ENCODE results near the gene DDX42.
"Not testable (repeated sequence)": the region's sequence is repeated elsewhere in the genome, so short reads cannot be mapped to it uniquely, and the experiment has no call there.

The DDX42 gene

DNA sequence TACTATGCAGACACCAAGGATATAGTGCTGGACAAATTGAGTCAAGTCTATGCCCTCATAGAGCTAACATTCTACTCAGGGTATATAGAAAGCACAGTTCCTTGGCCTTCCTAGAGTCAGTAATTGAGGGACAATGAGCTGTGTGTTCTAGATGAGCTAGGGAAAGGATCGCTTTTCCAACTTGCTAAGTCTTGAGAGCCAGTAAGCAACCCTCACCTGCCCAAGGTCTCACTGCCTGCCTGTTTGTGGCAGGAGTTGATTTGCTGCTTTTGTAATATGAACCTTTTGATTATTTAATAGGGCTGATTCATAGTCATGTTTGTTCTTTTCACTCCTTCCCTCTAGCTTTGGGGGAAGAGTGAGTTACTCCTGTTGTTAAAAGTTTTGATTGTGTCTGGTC is 6.5 kb downstream of the DDX42 start:
- DNase-seq: no peak

DNA sequence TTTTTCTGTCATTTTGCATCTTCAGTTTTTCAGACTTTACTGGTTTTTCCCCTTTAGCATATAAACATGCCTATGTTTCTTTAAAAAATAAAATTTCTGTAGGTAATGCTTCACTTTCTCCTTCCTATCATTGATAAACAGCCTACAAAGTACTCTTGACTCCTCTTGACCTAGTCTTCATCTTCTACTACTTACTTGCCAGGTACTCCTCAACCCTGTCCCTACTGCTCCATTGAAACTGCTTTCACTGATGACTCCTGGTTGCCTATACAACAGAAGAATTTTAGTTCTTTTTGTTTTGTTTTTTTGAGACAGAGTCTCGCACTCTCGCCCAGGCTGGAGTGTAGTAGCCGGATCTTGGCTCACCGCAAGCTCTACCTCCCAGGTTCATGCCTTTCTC is 7.0 kb downstream of the DDX42 start:
- DNase-seq: no peak

DNA sequence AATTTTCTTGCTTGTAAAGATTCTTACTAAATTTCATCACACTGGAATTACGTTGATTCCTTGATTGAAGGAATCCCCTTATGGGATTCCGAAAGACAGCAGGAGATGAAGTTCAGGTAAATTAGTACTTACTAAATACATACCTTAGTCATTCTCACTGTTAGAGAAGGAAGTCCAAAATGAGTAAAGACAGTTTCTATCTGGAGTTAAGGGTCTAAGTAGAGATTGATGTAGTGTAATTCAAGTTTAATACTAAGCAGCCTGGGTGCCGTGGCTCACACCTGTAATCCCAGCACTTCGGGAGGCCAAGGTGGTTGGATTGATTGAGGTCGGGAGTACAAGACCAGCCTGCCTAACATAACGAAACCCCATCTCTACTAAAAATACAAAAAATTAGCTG is 9.6 kb downstream of the DDX42 start:
- DNase-seq: no peak

DNA sequence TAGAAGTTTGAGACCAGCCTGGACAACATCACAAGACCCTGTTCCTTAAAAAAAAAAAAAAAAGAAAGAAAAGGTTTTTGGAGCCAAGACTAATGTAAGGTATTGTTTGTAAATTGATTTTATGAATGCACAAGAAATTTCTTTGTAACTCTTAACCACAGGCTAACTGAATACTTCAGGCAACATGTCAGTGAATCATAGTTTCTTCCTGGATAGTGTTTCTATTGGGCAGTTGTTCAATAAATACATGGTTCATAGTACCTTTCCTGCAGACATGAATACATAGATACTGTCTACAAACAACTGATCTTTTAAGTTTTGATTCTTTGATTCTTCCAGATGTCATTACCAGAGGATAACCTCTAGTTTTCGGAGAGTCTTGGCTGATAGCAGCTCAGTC is 11.6 kb downstream of the DDX42 start:
- no peak for DNase-seq

DNA sequence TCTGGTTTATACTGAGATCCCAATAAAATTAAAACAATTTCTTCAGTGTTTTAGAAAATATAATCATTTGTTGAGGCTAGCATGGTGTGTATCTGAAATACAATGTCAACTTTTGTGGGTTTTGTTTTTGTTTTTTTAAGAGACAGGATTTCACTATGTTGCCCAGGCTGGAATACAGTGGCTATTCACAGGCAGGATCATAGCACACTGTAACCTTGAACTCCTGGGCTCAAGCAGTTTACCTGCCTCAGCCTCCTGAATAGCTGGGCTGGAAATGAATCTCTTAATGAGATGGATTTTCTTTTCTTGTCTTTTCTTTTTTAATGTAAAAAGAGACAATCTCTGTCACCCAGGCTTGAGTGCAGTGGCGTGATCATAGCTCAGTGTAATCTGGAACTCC is 12.1 kb downstream of the DDX42 start:
- DNase-seq: no peak

DNA sequence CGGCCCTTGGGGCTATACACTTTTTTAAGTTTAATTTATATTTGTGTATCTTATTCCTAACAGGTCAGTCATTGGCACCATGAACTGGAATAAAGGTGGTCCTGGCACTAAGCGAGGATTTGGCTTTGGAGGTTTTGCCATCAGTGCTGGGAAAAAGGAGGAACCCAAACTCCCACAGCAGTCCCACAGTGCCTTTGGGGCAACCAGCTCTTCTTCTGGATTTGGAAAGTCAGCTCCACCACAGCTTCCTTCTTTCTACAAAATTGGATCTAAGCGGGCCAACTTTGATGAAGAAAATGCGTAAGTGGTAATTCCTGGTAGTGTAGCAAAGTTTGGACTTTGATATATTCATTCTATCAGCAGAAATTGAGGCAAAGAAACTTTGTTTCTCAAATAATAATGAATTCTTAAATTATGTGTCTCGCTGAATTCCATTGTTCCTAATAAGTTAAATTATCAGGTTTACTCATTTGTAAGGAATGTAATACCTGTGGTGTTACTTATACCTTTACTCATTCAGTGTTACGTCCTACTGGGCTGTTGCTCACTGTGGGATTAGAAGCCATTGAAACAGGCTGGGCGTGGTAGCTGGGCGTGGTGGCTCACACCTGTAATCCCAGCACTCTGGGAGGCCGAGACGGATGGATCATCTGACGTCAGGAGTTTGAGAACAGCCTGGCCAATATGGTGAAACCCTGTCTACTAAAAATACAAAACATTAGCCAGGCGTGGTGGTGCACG is 13.2 kb downstream of the DDX42 start:
- DNase-seq: no peak

DNA sequence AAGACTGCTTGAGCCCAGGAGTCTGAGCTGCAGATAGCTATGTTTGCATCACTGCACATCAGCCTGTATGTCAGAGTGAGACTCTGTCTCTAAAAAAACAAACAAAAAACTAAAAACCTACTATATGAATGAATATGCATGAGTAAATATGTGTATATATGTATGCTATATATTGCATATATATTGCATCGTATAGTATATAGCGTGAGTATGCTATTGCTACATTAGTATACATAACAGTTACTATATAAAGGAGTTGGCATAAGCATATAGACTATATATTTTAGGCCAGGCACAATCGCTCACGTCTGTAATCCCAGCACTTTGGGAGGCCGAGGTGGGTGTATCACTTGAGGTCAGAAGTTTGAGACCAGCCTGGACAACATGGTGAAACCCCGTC is 16.1 kb downstream of the DDX42 start:
- DNase-seq: no peak

DNA sequence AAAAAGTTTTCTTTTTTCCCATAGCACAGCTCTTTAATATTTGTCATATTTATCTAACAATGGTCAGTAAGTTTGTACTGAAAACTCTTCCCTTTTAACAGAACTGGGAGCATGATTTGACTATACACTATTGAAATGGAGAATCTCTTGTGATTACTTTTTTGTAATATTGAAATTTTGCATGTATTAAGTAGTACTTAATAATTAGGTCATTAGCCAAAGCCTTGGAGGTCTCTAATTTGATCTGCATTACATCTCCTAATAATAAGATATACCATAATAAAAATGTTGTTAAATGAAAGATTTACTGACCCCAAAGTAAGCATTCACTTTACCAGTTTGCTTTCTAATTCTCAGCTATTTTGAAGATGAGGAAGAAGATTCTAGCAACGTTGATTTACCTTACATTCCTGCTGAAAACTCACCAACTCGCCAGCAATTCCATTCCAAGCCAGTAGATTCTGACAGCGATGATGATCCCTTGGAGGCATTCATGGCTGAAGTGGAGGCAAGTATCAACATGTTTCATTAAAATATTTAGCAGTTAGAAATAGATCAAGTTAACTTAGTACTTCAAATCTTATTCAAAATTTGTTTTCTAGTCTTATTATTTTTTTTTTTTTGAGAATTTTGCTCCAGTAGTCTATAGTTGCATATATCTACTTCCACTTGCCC is 18.2 kb downstream of the DDX42 start:
- no peak for DNase-seq

DNA sequence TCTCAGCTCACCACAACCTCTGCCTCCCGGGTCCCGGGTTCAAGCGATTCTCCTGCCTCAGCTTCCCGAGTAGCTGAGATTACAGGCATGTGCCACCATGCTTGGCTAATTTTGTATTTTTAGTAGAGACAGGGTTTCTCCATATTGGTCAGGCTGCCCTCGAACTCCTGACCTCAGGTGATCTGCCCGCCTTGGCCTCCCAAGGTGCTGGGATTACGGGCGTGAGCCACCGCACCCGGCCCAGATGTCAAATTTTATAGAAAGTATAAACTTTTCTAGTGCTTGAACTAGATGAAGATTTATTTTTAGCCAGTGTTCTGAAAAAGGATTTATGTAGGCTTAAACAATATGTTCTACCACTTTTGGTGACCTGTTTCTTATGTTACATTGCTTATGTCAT is 22.4 kb downstream of the DDX42 start:
- DNase-seq: not testable (repeated sequence)

DNA sequence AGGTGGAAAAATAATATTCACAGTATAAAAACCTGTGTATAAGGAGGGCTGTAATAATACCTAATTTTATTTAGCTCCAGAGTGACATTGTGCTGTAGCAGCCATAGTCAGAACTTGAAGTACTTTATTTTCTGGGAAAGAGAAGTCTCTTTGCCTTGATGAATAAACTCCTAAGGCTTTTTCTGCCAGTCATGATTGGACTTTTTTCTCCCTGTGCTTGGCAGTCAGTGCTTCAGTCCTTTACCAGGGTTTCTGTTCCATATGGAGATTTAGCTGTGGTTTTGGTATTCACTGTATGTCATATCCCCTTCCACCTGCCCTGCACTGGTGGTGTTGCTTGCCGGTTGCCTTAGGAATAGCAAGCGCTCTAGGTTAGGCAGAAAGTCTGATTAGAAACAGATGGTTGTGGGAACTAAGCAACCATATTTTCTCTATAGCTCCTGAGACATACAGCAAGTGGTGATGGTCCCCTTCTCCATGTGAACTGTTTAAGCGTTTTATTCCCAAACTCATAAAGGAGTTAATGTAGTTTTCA is 24.7 kb downstream of the DDX42 start:
- no peak for DNase-seq

DNA sequence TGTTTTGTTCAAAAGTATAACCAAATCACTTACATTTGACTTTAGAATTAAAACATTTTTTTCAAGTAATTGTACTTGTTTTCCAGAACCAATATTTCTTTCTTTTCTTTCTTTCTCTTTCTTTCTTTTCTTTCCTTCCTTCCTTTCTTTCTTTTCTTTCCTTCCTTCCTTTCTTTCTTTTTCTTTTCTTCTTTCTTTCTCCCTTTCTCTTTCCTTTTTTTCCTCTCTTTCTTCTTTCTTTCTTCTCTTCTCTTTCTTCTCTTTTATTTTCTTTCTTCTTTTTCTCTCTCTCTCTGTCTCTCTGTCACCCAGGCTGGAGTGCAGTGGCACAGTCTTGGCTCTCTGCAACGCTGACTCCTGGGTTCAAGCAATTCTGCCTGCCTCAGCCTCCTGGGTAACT is 26.8 kb downstream of the DDX42 start:
- no peak for DNase-seq

DNA sequence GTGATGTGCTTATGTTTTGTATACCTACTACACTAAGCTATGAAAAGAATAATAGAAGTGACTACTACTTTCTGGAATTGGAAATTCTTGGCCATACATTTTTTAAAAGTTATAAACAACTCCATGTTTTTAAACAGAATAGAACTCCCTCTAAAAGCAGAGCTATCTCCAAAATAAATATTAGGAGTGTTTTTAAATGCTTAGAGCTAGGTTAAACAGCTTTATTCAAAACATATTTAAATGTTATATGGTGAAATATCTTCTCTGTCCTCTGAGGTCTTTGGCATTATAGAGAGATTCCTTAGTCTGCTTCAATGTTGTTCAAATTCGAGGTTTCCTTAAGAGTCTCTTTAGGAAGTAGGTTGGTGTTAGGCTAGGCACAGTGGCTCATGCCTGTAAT is 30.4 kb downstream of the DDX42 start:
- DNase-seq: no peak

DNA sequence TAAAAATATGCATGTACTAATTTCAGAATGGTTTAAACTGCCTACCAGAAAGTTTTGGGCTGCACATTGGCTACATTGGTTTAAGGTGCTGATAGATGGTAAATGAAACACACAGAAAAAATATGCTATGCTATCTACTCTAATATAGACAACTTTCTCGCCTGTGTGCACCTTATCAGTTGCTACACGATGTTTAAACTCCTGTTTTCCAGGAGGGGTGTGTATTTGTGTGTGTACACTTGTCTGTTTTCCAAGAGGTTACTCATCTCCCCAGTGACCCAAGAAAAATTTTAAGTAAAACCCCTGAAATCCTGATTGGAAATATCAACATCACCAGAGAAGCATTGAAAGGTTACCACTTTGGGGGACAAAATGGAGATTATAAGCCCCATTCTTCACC is 31.6 kb downstream of the DDX42 start:
- DNase-seq: no peak

DNA sequence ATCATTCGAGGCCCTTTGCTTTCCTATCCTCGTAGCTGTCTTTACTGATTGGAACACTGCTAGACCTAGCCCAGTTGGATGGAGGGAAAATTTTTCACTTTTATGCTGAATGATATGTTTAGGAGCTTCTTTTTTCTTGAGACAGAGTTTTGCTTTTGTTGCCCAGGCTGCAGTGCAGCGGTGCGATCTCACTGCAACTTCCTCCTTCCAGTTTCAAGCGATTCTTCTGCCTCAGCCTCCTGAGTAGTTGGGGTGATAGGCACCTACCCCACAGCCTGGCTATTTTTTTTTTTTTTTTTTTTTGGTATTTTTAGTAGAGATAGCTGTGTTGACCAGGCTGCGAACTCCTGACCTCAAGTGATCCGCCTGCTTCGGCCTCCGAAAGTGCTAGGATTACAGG is 36.0 kb downstream of the DDX42 start:
- no peak for DNase-seq

DNA sequence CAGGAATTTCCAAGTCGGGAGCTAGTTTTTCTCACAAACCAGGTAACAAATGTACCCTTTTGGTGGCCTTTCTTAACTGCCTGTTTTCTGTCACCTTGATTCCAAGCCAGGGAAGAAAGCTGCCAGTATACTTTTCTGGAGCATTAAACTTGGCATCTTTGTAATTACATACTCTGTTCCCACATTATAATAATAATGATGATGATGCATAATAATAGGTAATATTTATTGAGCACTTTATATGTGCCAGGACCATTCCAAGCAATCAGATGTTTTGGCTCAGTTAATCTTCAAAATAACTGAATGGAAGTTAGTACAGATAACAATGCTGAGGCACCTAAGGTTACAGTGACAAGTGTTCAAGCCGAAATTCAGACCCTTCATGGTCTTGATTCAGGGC is 42.2 kb downstream of the DDX42 start:
- DNase-seq: no peak

DNA sequence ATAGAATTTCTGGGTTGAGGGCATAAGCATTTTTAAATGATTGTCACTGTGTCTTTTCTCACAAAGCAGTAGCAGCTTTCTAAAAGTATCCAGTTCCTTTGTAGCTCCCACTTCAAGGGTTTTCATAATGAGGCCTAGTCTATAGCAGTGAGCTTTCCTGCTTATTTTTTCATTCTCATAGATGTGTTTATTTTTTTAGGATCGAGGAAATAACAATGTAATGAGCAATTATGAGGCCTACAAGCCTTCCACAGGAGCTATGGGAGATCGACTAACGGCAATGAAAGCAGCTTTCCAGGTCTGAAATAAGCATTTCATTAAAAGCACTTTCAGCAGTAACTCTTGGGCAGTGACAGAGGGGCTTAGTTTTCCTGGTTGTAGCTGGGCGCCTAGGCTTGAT is 42.7 kb downstream of the DDX42 start:
- no peak for DNase-seq

DNA sequence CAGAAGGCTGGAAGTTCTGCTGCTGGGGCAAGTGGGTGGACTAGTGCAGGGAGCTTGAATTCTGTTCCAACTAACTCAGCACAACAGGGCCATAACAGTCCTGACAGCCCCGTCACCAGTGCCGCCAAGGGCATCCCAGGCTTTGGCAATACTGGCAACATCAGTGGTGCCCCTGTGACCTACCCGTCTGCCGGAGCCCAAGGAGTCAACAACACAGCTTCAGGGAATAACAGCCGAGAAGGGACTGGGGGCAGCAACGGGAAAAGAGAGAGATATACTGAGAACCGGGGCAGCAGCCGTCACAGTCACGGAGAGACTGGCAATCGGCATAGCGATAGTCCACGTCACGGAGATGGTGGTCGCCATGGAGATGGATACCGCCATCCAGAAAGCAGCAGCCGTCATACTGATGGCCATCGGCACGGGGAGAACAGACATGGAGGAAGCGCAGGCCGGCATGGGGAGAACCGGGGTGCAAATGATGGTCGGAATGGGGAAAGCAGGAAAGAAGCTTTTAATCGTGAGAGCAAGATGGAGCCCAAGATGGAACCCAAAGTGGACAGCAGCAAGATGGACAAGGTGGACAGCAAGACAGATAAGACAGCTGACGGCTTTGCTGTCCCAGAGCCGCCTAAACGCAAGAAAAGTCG is 43.9 kb downstream of the DDX42 start:
- DNase-seq: no peak

DNA sequence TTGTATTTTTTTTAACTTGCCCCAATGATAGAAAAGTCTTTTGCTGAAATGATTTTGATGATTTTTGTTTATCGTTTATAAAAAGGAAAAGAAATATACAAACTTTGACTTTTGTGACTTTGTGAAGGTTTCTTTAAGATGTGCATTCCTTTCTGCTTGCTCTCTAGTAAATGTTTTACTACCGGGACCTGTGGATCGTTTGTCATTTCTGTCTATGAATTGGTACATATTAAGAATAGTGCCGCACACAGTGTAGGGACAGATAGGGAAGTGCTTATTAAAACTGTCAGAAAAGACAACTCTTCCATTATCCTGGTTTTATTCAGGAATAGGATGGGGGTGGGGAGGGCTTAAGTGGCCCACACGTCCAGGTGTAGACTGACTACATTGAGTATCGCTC is 45.2 kb downstream of the DDX42 start:
- DNase-seq: no peak

DNA sequence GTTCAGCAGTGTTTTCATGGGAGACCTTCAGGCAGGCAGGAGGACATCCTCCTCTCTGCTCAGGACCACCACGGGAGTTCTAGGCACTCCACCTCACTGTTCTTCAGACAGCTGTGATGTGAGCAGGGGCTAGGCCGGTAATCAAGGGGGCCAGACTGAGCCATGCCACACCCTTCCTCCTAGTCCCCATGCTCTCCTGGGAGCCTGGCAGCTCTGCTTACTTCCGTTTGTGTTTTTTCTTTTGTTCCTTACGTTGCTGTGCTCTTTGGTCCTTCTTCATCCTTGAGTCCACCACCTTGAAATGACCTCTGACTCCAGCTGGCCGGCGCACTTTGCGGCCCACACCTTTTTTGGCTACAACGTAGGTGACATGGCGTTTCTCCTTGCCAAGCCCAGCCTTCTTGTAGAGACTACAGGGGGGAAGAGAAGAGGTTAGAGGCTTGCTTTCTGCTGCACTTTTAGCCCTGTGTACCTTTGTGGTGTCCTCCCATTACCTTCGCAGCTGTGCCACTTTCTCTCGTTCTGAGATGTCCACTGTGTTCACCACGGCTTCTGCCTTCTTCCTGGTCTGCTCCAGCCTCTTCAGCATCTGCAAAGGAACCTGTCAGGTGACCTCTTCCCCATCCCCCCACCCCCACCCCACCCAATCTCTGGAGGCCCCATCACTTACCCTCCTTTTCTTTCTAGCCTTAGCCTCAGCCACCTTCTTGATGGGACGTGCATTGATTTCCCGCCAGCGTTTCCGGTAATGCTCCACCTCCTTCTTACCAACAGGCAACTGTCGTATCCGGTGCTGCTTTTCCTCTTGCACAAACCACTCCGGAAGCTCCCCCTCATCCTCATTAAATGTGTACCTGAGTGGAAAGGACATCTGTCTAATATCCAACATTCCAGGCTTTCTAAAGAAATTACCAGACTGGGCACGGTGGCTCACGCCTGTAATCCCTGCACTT is 45.9 kb downstream of the DDX42 start:
- DNase-seq: no peak

DNA sequence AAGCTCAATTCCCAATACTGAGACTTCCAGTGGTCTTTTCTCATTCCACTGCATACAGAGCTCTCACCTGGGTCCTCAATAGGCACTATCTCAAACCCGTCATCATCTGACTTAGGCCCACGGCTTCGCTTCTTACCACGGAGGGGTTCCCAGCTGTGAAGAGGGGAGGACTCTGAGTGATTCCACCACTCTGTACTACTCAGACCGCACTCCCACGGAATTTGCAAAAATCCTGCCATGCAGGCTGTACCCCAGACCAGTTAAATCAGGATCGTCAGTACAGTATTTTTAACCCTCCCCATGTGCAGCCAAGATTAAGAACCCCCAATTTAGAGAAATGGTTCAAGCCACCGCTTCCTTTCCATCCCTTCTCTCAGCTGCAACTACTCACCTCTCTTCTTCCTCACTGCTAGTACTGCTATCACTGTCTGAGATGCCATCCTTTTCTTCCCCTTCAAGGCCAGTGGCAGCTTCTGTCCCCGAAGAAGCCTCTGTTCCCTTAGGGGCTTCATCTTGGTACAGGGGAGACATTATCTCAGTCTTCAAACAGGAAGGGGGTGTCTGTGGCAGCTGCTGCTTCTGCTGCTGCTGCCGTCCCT is 47.1 kb downstream of the DDX42 start:
- DNase-seq: no peak

DNA sequence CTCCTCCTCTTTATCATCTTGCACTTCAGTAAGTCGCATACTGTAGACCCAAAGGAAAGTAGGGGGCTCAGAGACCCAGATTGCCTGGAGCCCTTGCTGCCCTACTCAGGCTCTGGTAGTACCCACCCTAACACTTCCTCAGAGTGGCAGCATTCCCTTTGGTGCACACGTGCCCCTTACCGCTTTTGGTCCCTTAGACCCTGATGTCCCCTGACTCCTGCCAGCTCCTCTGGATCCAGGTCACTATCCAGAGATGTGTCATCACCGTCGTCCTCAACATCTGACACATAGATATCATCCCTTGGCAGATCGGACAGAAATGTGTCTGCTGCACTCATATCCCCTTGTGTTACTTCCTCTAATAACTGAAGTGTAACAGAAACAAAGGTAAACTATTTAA is 47.8 kb downstream of the DDX42 start:
- no peak for DNase-seq

All from nucleus accumbens (tissue), 56 donors.